ENCODE measurements around the gene NTSR2. TPM values are rescaled to one million over a fixed set of nuclear protein-coding genes. Genes with fewer than 3 reads are reported as not detected.

The NTSR2 gene
- polyA plus RNA-seq, 1 donor = not detected

GRCh38 chr2:11685906-11686470 lies 16.0 kb upstream of the NTSR2 start:
- peaks cover 24% of the 10 kb centered on the region for H3K27me3 ChIP-seq (ENCODE audit: control insufficient read depth, insufficient read depth, low read length)
- no peaks in the 10 kb centered on the region for H3K9me3 ChIP-seq (ENCODE audit: control insufficient read depth, low read depth, low read length)
- no peak overlapping the region for H3K27ac ChIP-seq (ENCODE audit: low read length)
- H3K36me3 ChIP-seq (ENCODE audit: control insufficient read depth, insufficient read depth, low read length) = no peaks in the 10 kb centered on the region
- H3K4me1 ChIP-seq (ENCODE audit: control insufficient read depth, insufficient read depth, low read length) = peaks cover 15% of the 10 kb centered on the region
- no peak for DNase-seq
- no CpG with 5 or more reads among the region's 10 CpGs for WGBS (ENCODE audit: insufficient coverage, low lambda C conversion rate)
- H3K4me3 ChIP-seq (ENCODE audit: low read length) = no peak overlapping the region

GRCh38 chr2:11684894-11685460 lies 15.0 kb upstream of the NTSR2 start:
- H3K27ac ChIP-seq (ENCODE audit: low read length) = no peak overlapping the region
- H3K9me3 ChIP-seq (ENCODE audit: control insufficient read depth, low read depth, low read length) = no peaks in the 10 kb centered on the region
- DNase-seq = no peak
- H3K27me3 ChIP-seq (ENCODE audit: control insufficient read depth, insufficient read depth, low read length) = peaks cover 24% of the 10 kb centered on the region
- WGBS (ENCODE audit: insufficient coverage, low lambda C conversion rate) = 88% methylated on average over 5 of the region's 12 CpGs
- no peak overlapping the region for H3K4me3 ChIP-seq (ENCODE audit: low read length)
- H3K36me3 ChIP-seq (ENCODE audit: control insufficient read depth, insufficient read depth, low read length) = no peaks in the 10 kb centered on the region
- H3K4me1 ChIP-seq (ENCODE audit: control insufficient read depth, insufficient read depth, low read length) = peaks cover 18% of the 10 kb centered on the region

DNA sequence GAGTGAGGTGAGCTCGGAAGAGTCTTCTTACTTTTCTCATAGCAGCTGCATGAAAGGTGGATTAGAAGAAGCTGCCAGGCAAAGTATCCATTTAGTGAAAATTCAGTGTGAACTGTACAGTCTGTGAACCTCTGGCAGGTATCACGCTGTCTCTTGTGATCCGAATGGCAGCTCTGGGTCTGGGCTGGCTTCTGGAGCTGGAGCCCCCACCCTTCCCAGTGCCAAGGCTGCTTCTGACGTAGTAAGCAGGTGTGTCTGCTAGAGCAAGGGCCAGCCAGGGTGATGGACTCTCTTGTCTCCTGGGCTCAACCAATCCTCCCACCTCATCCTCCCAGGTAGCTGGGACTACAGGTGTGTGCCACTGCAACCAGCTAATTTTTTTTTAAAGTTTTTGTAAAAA lies 14.0 kb upstream of the NTSR2 start:
- H3K36me3 ChIP-seq (ENCODE audit: control insufficient read depth, insufficient read depth, low read length) = no peaks in the 10 kb centered on the region
- DNase-seq = no peak
- H3K27ac ChIP-seq (ENCODE audit: low read length) = no peak overlapping the region
- H3K9me3 ChIP-seq (ENCODE audit: control insufficient read depth, low read depth, low read length) = no peaks in the 10 kb centered on the region
- peaks cover 18% of the 10 kb centered on the region for H3K4me1 ChIP-seq (ENCODE audit: control insufficient read depth, insufficient read depth, low read length)
- H3K27me3 ChIP-seq (ENCODE audit: control insufficient read depth, insufficient read depth, low read length) = peaks cover 24% of the 10 kb centered on the region
- no CpG with 5 or more reads among the region's 4 CpGs for WGBS (ENCODE audit: insufficient coverage, low lambda C conversion rate)
- H3K4me3 ChIP-seq (ENCODE audit: low read length) = no peak overlapping the region

DNA sequence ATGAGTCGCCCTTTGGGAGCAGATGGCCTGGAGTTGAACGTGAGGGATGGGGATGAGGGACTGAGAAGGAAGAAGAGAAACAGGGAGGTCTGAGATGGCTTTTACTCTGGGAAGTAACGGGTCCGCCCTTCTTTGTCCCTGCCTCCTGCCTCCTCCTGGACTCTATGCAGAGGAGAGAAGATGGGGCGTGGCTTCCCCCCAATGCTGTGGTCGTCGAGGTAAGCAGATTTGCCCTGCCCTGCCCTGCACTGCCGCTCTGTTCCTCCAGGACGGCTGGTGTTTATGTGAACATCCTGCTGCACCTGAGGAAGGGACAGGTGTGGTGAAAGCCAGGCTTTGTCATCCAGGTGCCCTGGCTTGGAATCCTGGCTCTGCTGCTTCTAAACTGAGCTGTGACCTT lies 13.5 kb upstream of the NTSR2 start:
- Histone ChIP-seq H3K4me1 (ENCODE audit: control insufficient read depth, insufficient read depth, low read length) (peaks cover 18% of the 10 kb centered on the region), H3K27me3 (ENCODE audit: control insufficient read depth, insufficient read depth, low read length) (peaks cover 28% of the 10 kb centered on the region), H3K36me3 (ENCODE audit: control insufficient read depth, insufficient read depth, low read length) (no peaks in the 10 kb centered on the region), H3K4me3 (ENCODE audit: low read length) (no peak overlapping the region), H3K27ac (ENCODE audit: low read length) (no peak overlapping the region), H3K9me3 (ENCODE audit: control insufficient read depth, low read depth, low read length) (no peaks in the 10 kb centered on the region)
- no CpG with 5 or more reads among the region's 9 CpGs for WGBS (ENCODE audit: insufficient coverage, low lambda C conversion rate)
- no peak for DNase-seq

DNA sequence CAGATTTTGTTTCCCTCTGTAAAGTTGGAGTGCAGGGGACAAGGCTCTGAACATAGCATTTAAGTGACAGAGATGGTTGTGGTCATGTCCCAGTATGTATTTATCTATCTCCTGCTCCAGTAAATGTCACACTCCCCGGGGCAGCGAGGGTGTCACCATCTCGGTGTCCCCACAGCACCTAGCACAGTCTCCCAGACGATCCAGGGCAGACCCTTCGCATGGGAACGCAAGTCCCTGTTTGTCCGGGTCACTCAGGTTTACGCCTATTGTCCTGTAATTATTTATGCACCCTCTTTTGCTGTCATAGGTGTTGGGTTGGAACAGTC lies 12.6 kb upstream of the NTSR2 start:
- H3K4me1 ChIP-seq (ENCODE audit: control insufficient read depth, insufficient read depth, low read length) = peaks cover 18% of the 10 kb centered on the region
- no peak overlapping the region for H3K4me3 ChIP-seq (ENCODE audit: low read length)
- no peak for DNase-seq
- WGBS (ENCODE audit: insufficient coverage, low lambda C conversion rate) = no CpG with 5 or more reads among the region's 8 CpGs
- no peaks in the 10 kb centered on the region for H3K36me3 ChIP-seq (ENCODE audit: control insufficient read depth, insufficient read depth, low read length)
- H3K9me3 ChIP-seq (ENCODE audit: control insufficient read depth, low read depth, low read length) = no peaks in the 10 kb centered on the region
- peaks cover 37% of the 10 kb centered on the region for H3K27me3 ChIP-seq (ENCODE audit: control insufficient read depth, insufficient read depth, low read length)
- no peak overlapping the region for H3K27ac ChIP-seq (ENCODE audit: low read length)

- Histone ChIP-seq H3K27me3 (ENCODE audit: control insufficient read depth, insufficient read depth, low read length) (peaks cover 43% of the 10 kb centered on the region), H3K9me3 (ENCODE audit: control insufficient read depth, low read depth, low read length) (no peaks in the 10 kb centered on the region), H3K27ac (ENCODE audit: low read length) (no peak overlapping the region), H3K4me1 (ENCODE audit: control insufficient read depth, insufficient read depth, low read length) (peaks cover 18% of the 10 kb centered on the region), H3K36me3 (ENCODE audit: control insufficient read depth, insufficient read depth, low read length) (no peaks in the 10 kb centered on the region), H3K4me3 (ENCODE audit: low read length) (no peak overlapping the region)
- DNase-seq = peak in 1 of 2 donors; percentile 39
- no CpG with 5 or more reads among the region's 31 CpGs for WGBS (ENCODE audit: insufficient coverage, low lambda C conversion rate)
Observed at GRCh38 chr2:11681722-11682589, 12.0 kb upstream of the NTSR2 start.

- Histone ChIP-seq H3K27me3 (ENCODE audit: control insufficient read depth, insufficient read depth, low read length) (peaks cover 51% of the 10 kb centered on the region), H3K27ac (ENCODE audit: low read length) (no peak overlapping the region), H3K9me3 (ENCODE audit: control insufficient read depth, low read depth, low read length) (no peaks in the 10 kb centered on the region), H3K4me3 (ENCODE audit: low read length) (no peak overlapping the region), H3K4me1 (ENCODE audit: control insufficient read depth, insufficient read depth, low read length) (peaks cover 18% of the 10 kb centered on the region), H3K36me3 (ENCODE audit: control insufficient read depth, insufficient read depth, low read length) (no peaks in the 10 kb centered on the region)
- no peak for DNase-seq
- no CpG with 5 or more reads among the region's 15 CpGs for WGBS (ENCODE audit: insufficient coverage, low lambda C conversion rate)
Observed at GRCh38 chr2:11680901-11681721, 11.1 kb upstream of the NTSR2 start.

GRCh38 chr2:11680182-11680900 lies 10.3 kb upstream of the NTSR2 start:
- H3K27me3 ChIP-seq (ENCODE audit: control insufficient read depth, insufficient read depth, low read length) = peaks cover 53% of the 10 kb centered on the region
- peak in 1 of 2 donors; percentile 56 for DNase-seq
- WGBS (ENCODE audit: insufficient coverage, low lambda C conversion rate) = no CpG with 5 or more reads among the region's 16 CpGs
- peaks cover 18% of the 10 kb centered on the region for H3K4me1 ChIP-seq (ENCODE audit: control insufficient read depth, insufficient read depth, low read length)
- no peak overlapping the region for H3K27ac ChIP-seq (ENCODE audit: low read length)
- no peaks in the 10 kb centered on the region for H3K9me3 ChIP-seq (ENCODE audit: control insufficient read depth, low read depth, low read length)
- H3K36me3 ChIP-seq (ENCODE audit: control insufficient read depth, insufficient read depth, low read length) = no peaks in the 10 kb centered on the region
- H3K4me3 ChIP-seq (ENCODE audit: low read length) = no peak overlapping the region

GRCh38 chr2:11679486-11680181 lies 9.6 kb upstream of the NTSR2 start:
- Histone ChIP-seq H3K4me1 (ENCODE audit: control insufficient read depth, insufficient read depth, low read length) (peaks cover 18% of the 10 kb centered on the region), H3K27me3 (ENCODE audit: control insufficient read depth, insufficient read depth, low read length) (peaks cover 54% of the 10 kb centered on the region), H3K27ac (ENCODE audit: low read length) (no peak overlapping the region), H3K9me3 (ENCODE audit: control insufficient read depth, low read depth, low read length) (no peaks in the 10 kb centered on the region), H3K4me3 (ENCODE audit: low read length) (no peak overlapping the region), H3K36me3 (ENCODE audit: control insufficient read depth, insufficient read depth, low read length) (no peaks in the 10 kb centered on the region)
- DNase-seq = no peak
- no CpG with 5 or more reads among the region's 13 CpGs for WGBS (ENCODE audit: insufficient coverage, low lambda C conversion rate)
